GM18858 (cell line): ENCODE data around the gene KAZN.
"Not testable (repeated sequence)": the region's sequence is repeated elsewhere in the genome, so short reads cannot be mapped to it uniquely, and the experiment has no call there.

Experiments used
- ATAC-seq: cut with Tn5 transposase; IDR thresholded peaks from one replicate; pipeline ENCODE4 v1.9.1; 2021; ENCODE audit not compliant: unreplicated experiment

The KAZN gene

GRCh38 chr1:14962407-14962806 lies 363.9 kb downstream of the KAZN start:
- no peak for ATAC-seq

DNA sequence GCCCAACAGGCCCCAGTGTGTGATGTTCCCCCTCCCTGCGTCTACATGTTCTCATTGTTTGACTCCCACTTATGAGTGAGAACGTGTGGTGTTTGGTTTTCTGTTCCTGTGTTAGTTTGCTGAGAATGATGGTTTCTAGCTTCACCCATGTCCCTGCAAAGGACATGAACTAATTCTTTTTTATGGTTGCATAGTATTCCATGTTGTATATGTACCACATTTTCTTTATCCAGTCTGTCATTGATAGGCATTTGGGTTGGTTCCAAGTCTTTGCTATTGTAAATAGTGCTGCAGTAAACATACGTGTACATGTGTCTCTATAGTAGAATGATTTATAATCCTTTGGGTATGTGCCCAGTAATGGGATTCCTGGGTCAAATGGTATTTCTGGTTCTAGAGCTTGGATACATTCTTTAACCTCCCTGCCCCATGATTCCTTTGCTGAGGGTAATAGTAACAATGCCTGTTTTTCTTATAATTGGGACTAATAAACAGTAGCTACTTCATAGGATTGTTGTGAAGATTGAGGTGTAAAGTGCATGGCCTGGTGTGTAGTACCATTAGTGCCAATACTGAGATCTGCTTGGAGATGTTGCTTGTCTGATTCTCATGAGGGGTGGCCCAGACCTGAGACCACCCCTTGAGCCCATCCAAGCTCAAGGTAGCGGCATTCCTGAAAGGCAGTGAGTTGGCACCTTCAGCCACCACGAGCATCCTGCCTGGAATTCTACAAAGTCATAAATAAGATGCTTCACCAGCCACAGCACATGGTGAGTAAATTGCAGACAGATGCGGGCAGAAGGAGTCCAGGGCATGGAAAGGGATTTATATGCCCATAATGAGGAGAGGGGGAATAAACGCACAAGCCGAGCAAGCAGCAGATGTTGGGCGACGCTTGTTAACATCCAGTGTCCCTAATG lies 365.6 kb downstream of the KAZN start:
- ATAC-seq: not testable (repeated sequence)

DNA sequence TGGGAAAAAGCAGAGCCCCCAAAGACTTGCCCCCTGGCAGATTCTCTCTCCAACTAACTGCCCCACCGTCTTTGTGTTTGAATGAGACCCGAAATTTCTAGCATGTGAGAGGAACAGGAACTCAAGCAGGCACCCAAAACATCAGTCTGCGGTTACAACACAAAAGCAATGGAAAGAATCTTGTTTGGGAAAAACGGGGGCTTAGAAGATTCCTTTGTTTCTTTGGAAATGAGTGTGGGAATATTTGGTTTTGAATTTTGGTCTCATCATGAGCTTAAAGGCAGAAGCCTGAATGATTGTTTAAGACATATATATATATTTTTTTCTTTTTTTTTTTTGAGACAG lies 366.2 kb downstream of the KAZN start:
- ATAC-seq: no peak

DNA sequence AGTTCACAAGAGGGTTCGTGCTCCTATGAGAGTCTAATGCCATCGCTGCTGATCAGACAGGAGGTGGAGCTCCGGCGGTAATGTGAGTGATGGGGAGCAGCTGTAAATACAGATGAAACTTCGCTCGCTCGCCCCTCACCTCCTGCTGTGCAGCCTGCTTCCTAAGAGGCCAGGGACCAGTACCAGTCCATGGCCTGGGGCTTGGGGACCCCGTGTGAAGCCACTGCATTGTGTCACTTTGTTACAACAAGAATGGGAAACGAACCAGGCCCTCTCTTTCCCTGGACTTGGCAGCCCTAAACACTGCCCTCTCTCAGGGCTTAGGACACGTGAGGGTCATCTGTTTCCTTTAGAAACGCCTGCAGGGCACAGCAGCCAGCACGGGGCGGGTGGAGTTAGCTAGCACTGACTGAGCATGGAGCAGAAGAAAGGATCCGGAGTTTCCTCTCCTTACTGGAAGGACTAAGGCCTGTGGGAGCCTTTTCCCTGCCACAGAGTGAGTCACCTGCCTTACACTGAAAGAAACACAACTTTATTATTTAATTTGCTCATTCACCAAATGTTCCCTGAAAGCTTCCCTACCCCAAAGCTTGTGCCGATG lies 369.9 kb downstream of the KAZN start:
- no peak for ATAC-seq

- no peak for ATAC-seq
These were observed 370.5 kb downstream of the KAZN start for GRCh38 chr1:14969006-14969405.

- ATAC-seq: no peak
These were observed 371.8 kb downstream of the KAZN start for GRCh38 chr1:14970115-14970798.

DNA sequence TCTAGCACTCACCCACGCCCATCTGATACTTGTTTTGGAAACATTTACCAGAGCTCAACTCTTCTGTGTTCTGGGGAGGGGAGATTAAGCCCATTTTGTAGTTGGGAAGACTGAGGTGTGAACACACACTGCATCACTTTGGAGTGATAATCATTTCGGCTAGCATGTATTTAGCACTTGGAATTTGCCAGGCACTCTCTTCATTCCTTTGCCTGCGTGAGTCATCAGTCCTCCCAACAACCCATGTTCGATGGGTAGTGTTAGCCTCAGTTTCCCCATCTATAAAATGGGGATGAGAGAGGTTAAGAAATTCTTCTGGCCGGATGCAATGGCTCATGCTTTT lies 372.3 kb downstream of the KAZN start:
- ATAC-seq: no peak

DNA sequence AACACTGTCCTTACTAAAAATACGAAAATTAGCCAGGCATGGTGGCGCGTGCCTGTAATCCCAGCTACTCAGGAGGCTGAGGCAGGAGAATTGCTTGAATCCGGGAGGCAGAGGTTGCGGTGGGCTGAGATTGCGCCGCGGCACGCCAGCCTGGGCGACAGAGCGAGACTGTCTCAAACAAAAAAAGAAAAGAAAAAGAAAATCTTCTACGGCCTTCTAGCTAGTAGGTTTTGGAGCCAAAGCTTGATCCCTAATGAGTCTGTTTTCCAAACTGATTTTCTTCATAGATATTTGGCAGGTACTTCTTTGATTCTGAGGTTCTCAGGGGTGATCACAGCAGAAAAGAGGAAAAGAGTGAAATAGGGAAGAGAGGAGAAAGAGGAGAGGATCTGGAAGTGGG lies 372.7 kb downstream of the KAZN start:
- ATAC-seq: no peak

GRCh38 chr1:14972107-14972506 lies 373.6 kb downstream of the KAZN start:
- ATAC-seq: no peak

DNA sequence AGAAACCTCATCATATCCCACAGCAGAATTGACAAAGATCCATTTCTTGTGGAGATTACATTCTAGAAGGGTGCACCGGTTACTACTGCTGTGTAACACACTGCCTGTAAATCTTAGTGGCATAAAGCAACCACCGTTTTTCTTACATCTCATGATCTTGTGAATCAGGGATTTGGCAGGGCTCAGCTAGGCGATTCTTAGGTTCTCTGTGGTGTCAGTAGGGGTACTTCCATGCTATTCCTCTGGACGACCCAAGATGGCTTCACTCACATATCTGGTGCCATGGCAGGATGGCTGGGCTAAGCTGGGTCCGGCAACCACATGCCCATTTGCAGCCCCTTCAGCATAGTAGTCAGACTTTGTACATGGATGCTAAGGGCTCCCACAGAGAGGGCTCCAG lies 375.3 kb downstream of the KAZN start:
- ATAC-seq: no peak

GRCh38 chr1:14974361-14974760 lies 375.9 kb downstream of the KAZN start:
- ATAC-seq: no peak

DNA sequence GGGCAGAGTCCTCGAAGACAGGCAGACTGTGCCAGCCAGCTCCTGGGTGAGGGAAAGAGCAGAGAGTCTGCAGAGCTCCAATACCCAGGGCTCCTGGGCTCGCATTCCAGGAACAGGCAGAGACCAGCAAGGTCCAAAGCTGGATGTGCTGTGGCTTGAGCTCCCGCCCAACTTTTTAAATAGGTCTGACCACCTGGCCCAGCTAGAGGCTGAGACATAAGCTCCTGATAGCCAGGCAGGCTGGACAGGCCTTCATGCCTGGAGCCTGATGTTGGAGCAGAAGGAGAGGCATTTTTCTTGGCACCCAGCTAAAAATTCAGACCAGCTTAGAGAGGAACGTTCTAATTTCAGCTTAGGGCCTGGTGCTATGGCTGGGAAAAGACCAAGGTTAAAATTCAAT lies 376.6 kb downstream of the KAZN start:
- no peak for ATAC-seq

DNA sequence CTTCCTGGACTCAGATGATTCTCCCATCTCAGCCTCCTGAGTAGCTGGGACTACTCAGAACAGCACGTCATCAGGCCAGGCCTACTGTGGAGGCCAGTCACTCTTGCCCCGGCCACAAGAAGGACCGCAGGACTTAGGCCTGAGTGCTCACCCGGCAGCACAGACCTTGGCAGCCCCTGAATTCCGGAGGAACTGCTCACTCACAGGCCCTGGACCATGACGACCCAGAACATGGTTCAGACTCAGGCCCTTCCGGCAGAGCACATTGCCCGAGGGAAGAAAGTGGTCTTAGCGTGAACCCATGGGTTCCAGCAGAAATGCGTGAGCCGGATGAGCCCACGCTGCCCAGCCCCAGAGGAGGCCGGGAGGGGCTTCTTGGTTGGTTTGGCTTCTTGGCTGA lies 377.8 kb downstream of the KAZN start:
- ATAC-seq: no peak

DNA sequence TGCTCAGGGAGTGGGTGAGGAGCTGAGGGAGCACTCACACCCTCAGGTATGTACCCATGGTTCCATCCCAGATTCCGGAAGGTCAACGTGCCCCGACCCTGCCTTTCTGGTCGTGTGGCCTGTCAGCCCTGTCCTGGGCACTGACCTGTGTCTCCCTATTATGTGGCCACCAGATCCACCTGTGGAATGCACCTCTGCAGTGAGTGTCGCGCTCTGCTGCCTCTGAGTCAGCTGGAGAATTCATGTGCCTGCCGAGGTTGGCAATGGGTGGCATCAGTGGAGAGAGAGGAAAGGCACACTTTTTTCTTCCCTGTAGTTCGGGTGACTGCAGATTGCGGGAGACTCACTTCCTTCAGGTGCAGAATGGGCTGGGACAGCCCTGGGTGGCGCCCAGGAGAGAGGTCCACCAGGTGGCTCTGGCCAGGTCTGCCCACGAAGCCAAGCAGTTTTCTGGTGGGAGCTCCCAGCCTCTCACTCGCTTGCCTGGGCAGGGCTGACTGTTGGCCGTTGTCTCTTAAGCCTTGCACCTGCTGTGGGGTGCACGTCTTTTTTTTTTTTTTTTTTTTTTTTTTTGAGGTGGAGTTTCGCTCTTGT lies 378.9 kb downstream of the KAZN start:
- no peak for ATAC-seq

- no peak for ATAC-seq
These were observed 382.2 kb downstream of the KAZN start for GRCh38 chr1:14980621-14981218.

GRCh38 chr1:14982029-14982428 lies 383.5 kb downstream of the KAZN start:
- no peak for ATAC-seq

DNA sequence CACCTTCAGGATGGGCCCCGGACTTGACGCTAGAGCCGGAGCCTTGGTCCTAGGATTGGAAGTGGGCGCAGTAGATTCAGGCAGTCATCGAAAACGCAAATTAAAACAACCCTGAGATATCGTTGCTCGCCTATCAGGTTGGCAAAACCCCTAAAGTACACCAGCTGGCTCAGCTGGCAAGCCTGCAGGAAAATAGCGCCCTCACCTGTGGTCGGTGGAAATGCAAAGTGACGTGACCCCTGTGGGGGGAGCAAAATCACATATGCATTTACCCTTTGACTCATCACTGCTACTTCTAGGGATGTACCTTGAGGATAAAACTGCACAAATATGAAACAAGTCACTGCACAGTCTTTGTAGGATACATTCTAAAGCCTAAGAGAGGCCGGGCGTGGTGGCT lies 384.8 kb downstream of the KAZN start:
- ATAC-seq: no peak

GRCh38 chr1:14986168-14986567 lies 387.7 kb downstream of the KAZN start:
- no peak for ATAC-seq

GRCh38 chr1:14987829-14988603 lies 389.5 kb downstream of the KAZN start:
- ATAC-seq: no peak

GRCh38 chr1:14988636-14989035 lies 390.2 kb downstream of the KAZN start:
- no peak for ATAC-seq
